LNCAP (cell line): ENCODE measurements around the gene WARS2.

Experiments used
- CTCF ChIP-seq: fragments of 450-650 bp; IDR thresholded peaks from 2 replicates; pipeline ENCODE4 v1.5.1; 2017; ENCODE audit warnings: mild to moderate bottlenecking

WARS2 gene

GRCh38 chr1:119108988-119109387, 31.5 kb downstream of the WARS2 start:
- TF ChIP-seq CTCF = no peak

GRCh38 chr1:119103764-119104163, 36.7 kb downstream of the WARS2 start:
- TF ChIP-seq CTCF = no peak

- TF ChIP-seq CTCF = no peak
These were observed 38.4 kb downstream of the WARS2 start for GRCh38 chr1:119102051-119102450.

- no peak for TF ChIP-seq CTCF
These were observed 38.9 kb downstream of the WARS2 start for GRCh38 chr1:119101563-119101962.

GRCh38 chr1:119099775-119100174, 40.7 kb downstream of the WARS2 start:
- TF ChIP-seq CTCF = no peak

GRCh38 chr1:119097380-119097779, 43.1 kb downstream of the WARS2 start:
- TF ChIP-seq CTCF = no peak

GRCh38 chr1:119093721-119094120, 46.7 kb downstream of the WARS2 start:
- TF ChIP-seq CTCF = no peak

- TF ChIP-seq CTCF = no peak
These were observed 48.8 kb downstream of the WARS2 start for GRCh38 chr1:119091618-119092017.
